ENCODE results near the gene PCDHGA2. TPM values are rescaled to one million over a fixed set of nuclear protein-coding genes. Genes with fewer than 3 reads are reported as not detected.
"Not testable (repeated sequence)": the region's sequence is repeated elsewhere in the genome, so short reads cannot be mapped to it uniquely, and the experiment has no call there.

The PCDHGA2 gene
- total and polyA plus RNA-seq, 7 experiments from 2014 or later, result 0.10 to 0.15 (median 0.11) TPM; not detected in 3

DNA sequence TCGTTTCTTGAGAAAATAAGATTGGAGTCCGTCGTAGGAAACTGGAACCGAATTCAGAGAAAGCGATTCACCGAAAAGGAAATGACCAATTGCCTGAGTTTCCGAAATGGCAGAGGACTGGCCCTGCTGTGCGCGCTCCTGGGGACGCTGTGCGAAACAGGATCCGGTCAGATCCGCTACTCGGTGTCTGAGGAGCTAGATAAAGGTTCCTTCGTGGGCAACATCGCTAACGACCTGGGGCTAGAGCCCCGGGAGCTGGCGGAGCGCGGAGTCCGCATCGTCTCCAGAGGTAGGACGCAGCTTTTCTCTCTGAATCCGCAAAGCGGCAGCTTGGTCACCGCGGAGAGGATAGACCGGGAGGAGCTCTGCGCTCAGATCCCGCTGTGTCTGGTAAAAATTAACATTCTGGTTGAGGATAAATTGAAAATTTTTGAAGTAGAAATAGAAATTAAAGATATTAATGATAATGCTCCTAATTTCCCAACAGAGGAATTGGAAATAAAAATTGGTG lies 5.4 kb downstream of the PCDHGA2 start:
- H3K4me3 ChIP-seq (ENCODE audit: low read length), result no peak overlapping the region
- H3K27me3 Mint-ChIP-seq, result peaks cover 20 to 82% (median 81%) of the 10 kb centered on the region in 5 donors
- CTCF ChIA-PET, result no interaction called here

DNA sequence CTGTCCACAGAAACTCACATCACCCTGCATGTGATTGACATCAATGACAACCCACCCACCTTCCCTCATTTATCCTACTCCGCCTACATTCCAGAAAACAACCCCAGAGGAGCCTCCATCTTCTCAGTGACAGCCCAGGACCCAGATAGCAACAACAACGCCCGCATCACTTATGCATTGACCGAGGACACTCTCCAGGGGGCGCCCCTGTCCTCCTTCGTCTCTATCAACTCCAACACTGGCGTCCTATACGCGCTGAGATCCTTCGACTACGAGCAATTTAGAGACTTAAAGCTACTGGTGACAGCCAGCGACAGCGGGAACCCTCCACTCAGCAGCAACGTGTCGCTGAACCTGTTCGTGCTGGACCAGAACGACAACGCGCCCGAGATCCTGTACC lies 6.8 kb downstream of the PCDHGA2 start:
- Histone ChIP-seq H3K36me3 (ENCODE audit: control insufficient read depth in 2 of 3, insufficient read depth in 3 of 3, low read length in 3 of 3) (no peaks in the 10 kb centered on the region), H3K4me1 (ENCODE audit: control insufficient read depth in 2 of 2, insufficient read depth in 2 of 2, low read length in 2 of 2) (no peaks in the 10 kb centered on the region), H3K27ac (ENCODE audit: low read depth, low read length) (no peak overlapping the region), H3K27me3 (ENCODE audit: control insufficient read depth in 2 of 2, insufficient read depth in 2 of 2, low read length in 2 of 2) (peaks cover 3 to 7% of the 10 kb centered on the region in 2 donors), H3K9me3 (ENCODE audit: control insufficient read depth in 2 of 3, low read length in 3 of 3) (peaks cover 0 to 23% (median 0%) of the 10 kb centered on the region in 3 experiments), H3K4me3 (ENCODE audit: low read length) (no peak overlapping the region)
- peaks cover 9 to 91% (median 55%) of the 10 kb centered on the region in 11 donors for H3K9me3 Mint-ChIP-seq
- CTCF ChIA-PET, result no interaction called here
- H3K36me3 Mint-ChIP-seq, result peaks cover 0 to 45% (median 8%) of the 10 kb centered on the region in 5 donors
- peak overlapping the region in 1 of 10 donors; percentile 34 for H3K4me3 Mint-ChIP-seq
- H3K4me1 Mint-ChIP-seq, result peaks cover 0 to 3% (median 0%) of the 10 kb centered on the region in 7 donors
- intact Hi-C loops (cut with micrococcal nuclease), result no loop called here
- H3K27me3 Mint-ChIP-seq, result peaks cover 17 to 89% (median 84%) of the 10 kb centered on the region in 5 donors
- no peak for DNase-seq
- H3K27ac Mint-ChIP-seq, result no peak overlapping the region
- no peak for ATAC-seq
- POLR2A ChIA-PET, result no interaction called here

More for the DNA sequence above, 5.4 kb downstream of the PCDHGA2 start:
- Mint-ChIP-seq H3K36me3 (peaks cover 4 to 43% (median 10%) of the 10 kb centered on the region in 5 donors), H3K27ac (no peak overlapping the region), H3K4me3 (peak overlapping the region in 7 of 10 donors; percentile 48 to 76 (median 57)), H3K4me1 (no peaks in the 10 kb centered on the region), H3K9me3 (peaks cover 12 to 91% (median 63%) of the 10 kb centered on the region in 11 donors)
- H3K36me3 ChIP-seq (ENCODE audit: control insufficient read depth in 2 of 3, insufficient read depth in 3 of 3, low read length in 3 of 3), result no peaks in the 10 kb centered on the region
- peaks cover 0 to 29% (median 0%) of the 10 kb centered on the region in 3 experiments for H3K9me3 ChIP-seq (ENCODE audit: control insufficient read depth in 2 of 3, low read length in 3 of 3)
- POLR2A ChIA-PET, result no interaction called here
- intact Hi-C loops (cut with micrococcal nuclease), result loop anchor here in 1 of 2 donors (5.0 kb wide), 1 partner anchor 213 kb away; no protein-coding TSS in a partner anchor
- ATAC-seq (no peak), DNase-seq (no peak)
- H3K27me3 ChIP-seq (ENCODE audit: control insufficient read depth in 2 of 2, insufficient read depth in 2 of 2, low read length in 2 of 2), result peaks cover 3 to 11% of the 10 kb centered on the region in 2 donors
- no peaks in the 10 kb centered on the region for H3K4me1 ChIP-seq (ENCODE audit: control insufficient read depth in 2 of 2, insufficient read depth in 2 of 2, low read length in 2 of 2)
- H3K27ac ChIP-seq (ENCODE audit: low read depth, low read length), result no peak overlapping the region

GRCh38 chr5:141346017-141346416 lies 7.5 kb downstream of the PCDHGA2 start:
- POLR2A ChIA-PET; CTCF ChIA-PET; intact Hi-C loops (cut with micrococcal nuclease); H3K27ac Mint-ChIP-seq; ATAC-seq; H3K4me3 ChIP-seq (ENCODE audit: low read length); H3K4me1 ChIP-seq (ENCODE audit: control insufficient read depth in 2 of 2, insufficient read depth in 2 of 2, low read length in 2 of 2); DNase-seq; H3K36me3 ChIP-seq (ENCODE audit: control insufficient read depth in 2 of 3, insufficient read depth in 3 of 3, low read length in 3 of 3); H3K27ac ChIP-seq (ENCODE audit: low read depth, low read length); H3K4me3 Mint-ChIP-seq; H3K4me1 Mint-ChIP-seq: not testable (repeated sequence)
- H3K9me3 Mint-ChIP-seq, result peaks cover 8 to 94% (median 58%) of the 10 kb centered on the region in 11 donors
- peaks cover 18 to 91% (median 87%) of the 10 kb centered on the region in 5 donors for H3K27me3 Mint-ChIP-seq
- peaks cover 3 to 12% of the 10 kb centered on the region in 2 donors for H3K27me3 ChIP-seq (ENCODE audit: control insufficient read depth in 2 of 2, insufficient read depth in 2 of 2, low read length in 2 of 2)
- H3K36me3 Mint-ChIP-seq, result peaks cover 0 to 50% (median 7%) of the 10 kb centered on the region in 5 donors
- H3K9me3 ChIP-seq (ENCODE audit: control insufficient read depth in 2 of 3, low read length in 3 of 3), result peaks cover 0 to 27% (median 0%) of the 10 kb centered on the region in 3 experiments

DNA sequence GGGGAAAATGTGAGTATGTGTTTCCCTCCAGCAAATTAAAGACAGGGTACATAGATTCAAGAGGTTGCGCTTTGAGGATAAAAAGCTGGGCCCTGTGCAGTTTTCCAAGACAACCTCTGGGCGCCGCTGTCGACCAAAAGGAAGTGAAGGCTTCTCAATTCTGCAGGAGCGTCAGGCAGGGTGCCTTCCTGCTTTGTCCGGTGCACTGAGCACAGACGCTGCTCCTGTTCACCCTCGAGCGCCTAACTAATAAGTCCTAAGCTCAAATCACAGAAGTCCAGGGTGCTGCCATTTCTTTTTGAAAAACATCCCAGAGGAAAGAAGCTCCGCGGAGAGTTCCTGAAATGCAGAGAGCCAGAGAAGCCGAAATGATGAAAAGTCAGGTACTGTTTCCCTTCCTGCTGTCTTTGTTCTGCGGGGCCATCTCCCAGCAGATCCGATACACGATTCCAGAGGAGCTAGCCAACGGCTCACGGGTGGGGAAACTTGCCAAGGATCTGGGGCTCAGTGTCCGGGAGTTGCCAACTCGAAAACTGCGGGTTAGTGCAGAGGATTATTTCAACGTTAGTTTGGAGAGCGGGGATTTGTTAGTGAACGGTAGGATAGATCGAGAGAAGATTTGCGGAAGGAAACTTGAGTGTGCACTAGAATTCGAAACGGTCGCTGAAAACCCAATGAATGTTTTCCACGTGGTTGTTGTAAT lies 11.5 kb downstream of the PCDHGA2 start, which contains the start of gene PCDHGB1:
Gene PCDHGB1, plus strand, starts transcription at position 183 of the 703 bp plus-strand sequence. Its CDS starts 162 bp downstream, at position 345.
- H3K4me3 Mint-ChIP-seq, result peak within 1 kb of the TSS in 6 of 10 donors; percentile 2 to 79 (median 59)
- Histone ChIP-seq H3K9me3 (ENCODE audit: control insufficient read depth in 2 of 3, low read length in 3 of 3) (peaks cover 0 to 36% (median 0%) of the 10 kb centered on the region in 3 experiments), H3K27me3 (ENCODE audit: control insufficient read depth in 2 of 2, insufficient read depth in 2 of 2, low read length in 2 of 2) (peaks cover 3 to 5% of the 10 kb centered on the region in 2 donors), H3K36me3 (ENCODE audit: control insufficient read depth in 2 of 3, insufficient read depth in 3 of 3, low read length in 3 of 3) (no peaks in the 10 kb centered on the region), H3K4me3 (ENCODE audit: low read length) (no peak within 1 kb of the TSS), H3K4me1 (ENCODE audit: control insufficient read depth in 2 of 2, insufficient read depth in 2 of 2, low read length in 2 of 2) (no peaks in the 10 kb centered on the region), H3K27ac (ENCODE audit: low read depth, low read length) (no peak within 1 kb of the TSS)
- ATAC-seq (peak; percentile 47), DNase-seq (peak in 2 of 9 donors; percentile 18 to 28)
- H3K27me3 Mint-ChIP-seq, result peaks cover 23 to 86% (median 83%) of the 10 kb centered on the region in 5 donors
- peaks cover 0 to 3% (median 0%) of the 10 kb centered on the region in 7 donors for H3K4me1 Mint-ChIP-seq
- ChIA-PET POLR2A (no interaction called here), CTCF (no interaction called here)
- H3K36me3 Mint-ChIP-seq, result peaks cover 0 to 41% (median 7%) of the 10 kb centered on the region in 5 donors
- peaks cover 7 to 90% (median 48%) of the 10 kb centered on the region in 11 donors for H3K9me3 Mint-ChIP-seq
- intact Hi-C loops (cut with micrococcal nuclease), result no loop called here
- peak within 1 kb of the TSS in 1 of 9 donors; percentile 42 for H3K27ac Mint-ChIP-seq

GRCh38 chr5:141351591-141351990 lies 13.0 kb downstream of the PCDHGA2 start:
- H3K27ac Mint-ChIP-seq, result no peak overlapping the region
- H3K36me3 Mint-ChIP-seq, result peaks cover 0 to 36% (median 5%) of the 10 kb centered on the region in 5 donors
- H3K4me1 Mint-ChIP-seq, result peaks cover 0 to 3% (median 0%) of the 10 kb centered on the region in 7 donors
- H3K9me3 ChIP-seq (ENCODE audit: control insufficient read depth in 2 of 3, low read length in 3 of 3), result peaks cover 0 to 46% (median 0%) of the 10 kb centered on the region in 3 experiments
- DNase-seq (no peak), ATAC-seq (no peak)
- H3K9me3 Mint-ChIP-seq, result peaks cover 6 to 93% (median 51%) of the 10 kb centered on the region in 11 donors
- H3K4me1 ChIP-seq (ENCODE audit: control insufficient read depth in 2 of 2, insufficient read depth in 2 of 2, low read length in 2 of 2), result no peaks in the 10 kb centered on the region
- H3K27me3 Mint-ChIP-seq, result peaks cover 28 to 91% (median 86%) of the 10 kb centered on the region in 5 donors
- no peak overlapping the region for H3K4me3 Mint-ChIP-seq
- CTCF ChIA-PET, result no interaction called here
- H3K27me3 ChIP-seq (ENCODE audit: control insufficient read depth in 2 of 2, insufficient read depth in 2 of 2, low read length in 2 of 2), result peaks cover 3 to 5% of the 10 kb centered on the region in 2 donors
- H3K4me3 ChIP-seq (ENCODE audit: low read length), result no peak overlapping the region
- no peak overlapping the region for H3K27ac ChIP-seq (ENCODE audit: low read depth, low read length)
- no peaks in the 10 kb centered on the region for H3K36me3 ChIP-seq (ENCODE audit: control insufficient read depth in 2 of 3, insufficient read depth in 3 of 3, low read length in 3 of 3)
- POLR2A ChIA-PET, result no interaction called here
- intact Hi-C loops (cut with micrococcal nuclease), result no loop called here

- no peaks in the 10 kb centered on the region for H3K4me1 ChIP-seq (ENCODE audit: control insufficient read depth in 2 of 2, insufficient read depth in 2 of 2, low read length in 2 of 2)
- POLR2A ChIA-PET, result no interaction called here
- H3K27me3 ChIP-seq (ENCODE audit: control insufficient read depth in 2 of 2, insufficient read depth in 2 of 2, low read length in 2 of 2), result peaks cover 0 to 5% of the 10 kb centered on the region in 2 donors
- intact Hi-C loops (cut with micrococcal nuclease), result loop anchor here in 1 of 2 donors (5.0 kb wide), 1 partner anchor 157 kb away; no protein-coding TSS in a partner anchor
- H3K9me3 ChIP-seq (ENCODE audit: control insufficient read depth in 2 of 3, low read length in 3 of 3), result peaks cover 0 to 52% (median 0%) of the 10 kb centered on the region in 3 experiments
- H3K27ac ChIP-seq (ENCODE audit: low read depth, low read length), result no peak within 1 kb of the TSS
- Mint-ChIP-seq H3K9me3 (peaks cover 8 to 91% (median 48%) of the 10 kb centered on the region in 11 donors), H3K36me3 (peaks cover 0 to 38% (median 6%) of the 10 kb centered on the region in 5 donors), H3K4me1 (peaks cover 0 to 5% (median under 1%) of the 10 kb centered on the region in 7 donors), H3K27ac (no peak within 1 kb of the TSS), H3K4me3 (peak within 1 kb of the TSS in 5 of 10 donors; percentile 27 to 55 (median 35)), H3K27me3 (peaks cover 28 to 90% (median 81%) of the 10 kb centered on the region in 5 donors)
- no peaks in the 10 kb centered on the region for H3K36me3 ChIP-seq (ENCODE audit: control insufficient read depth in 2 of 3, insufficient read depth in 3 of 3, low read length in 3 of 3)
- ATAC-seq, result no peak
- CTCF ChIA-PET, result no interaction called here
- no peak within 1 kb of the TSS for H3K4me3 ChIP-seq (ENCODE audit: low read length)
- DNase-seq, result no peak
Measured at GRCh38 chr5:141354900-141355469, 16.4 kb downstream of the PCDHGA2 start, which contains the start of gene PCDHGA4. PCDHGA4 (plus strand) TSS chr5:141355021; CDS start chr5:141355108, 87 bp downstream.
